Smooth muscle cell (in vitro differentiated cells): ENCODE data around the gene NWD2. TPM values are rescaled to one million over a fixed set of nuclear protein-coding genes. Genes with fewer than 3 reads are reported as not detected.

Source experiments
- DNase-seq: peaks from one replicate; lab custom pipeline; 2025; ENCODE audit not compliant: unreplicated experiment; lab: John Stamatoyannopoulos, UW
- H2AFZ ChIP-seq: fragments of 200-600 bp; sonication (generic); 2 replicates; pipeline ENCODE4 v1.6.0; 2016; ENCODE audit warnings: antibody characterized with exemption, low read depth, mild to moderate bottlenecking
- H3F3A ChIP-seq: fragments of 200-600 bp; sonication (generic); 2 replicates; pipeline ENCODE4 v1.6.0; 2017; ENCODE audit warnings: antibody characterized with exemption, low read depth
- H3K27ac ChIP-seq: fragments of 200-600 bp; sonication (generic); 2 replicates; pipeline ENCODE4 v1.5.1; 2016; ENCODE audit warnings: low read depth, mild to moderate bottlenecking
- H3K27me3 ChIP-seq: fragments of 200-600 bp; sonication (generic); 2 replicates; pipeline ENCODE4 v1.6.1; 2016; ENCODE audit warnings: low read depth, mild to moderate bottlenecking
- H3K36me3 ChIP-seq: fragments of 200-600 bp; sonication (generic); 2 replicates; pipeline ENCODE4 v1.5.1; 2016; ENCODE audit warnings: low read depth
- H3K4me1 ChIP-seq: fragments of 200-600 bp; sonication (generic); 2 replicates; pipeline ENCODE4 v1.5.1; 2016; ENCODE audit warnings: low read depth
- H3K4me2 ChIP-seq: fragments of 200-600 bp; sonication (generic); 2 replicates; pipeline ENCODE4 v1.6.0; 2016; ENCODE audit warnings: mild to moderate bottlenecking
- H3K4me3 ChIP-seq: fragments of 200-600 bp; sonication (generic); 2 replicates; pipeline ENCODE4 v1.5.1; 2016; ENCODE audit warnings: mild to moderate bottlenecking
- H3K79me2 ChIP-seq: fragments of 200-600 bp; sonication (generic); 2 replicates; pipeline ENCODE4 v1.6.0; 2016; ENCODE audit warnings: low read depth, mild to moderate bottlenecking
- H3K9ac ChIP-seq: fragments of 200-600 bp; sonication (generic); 2 replicates; pipeline ENCODE4 v1.6.0; 2016; ENCODE audit warnings: low read depth
- H3K9me3 ChIP-seq: fragments of 200-600 bp; sonication (generic); replicated peaks from 2 replicates; pipeline ENCODE4 v1.5.1; 2016; ENCODE audit warnings: low read depth
- H4K20me1 ChIP-seq: fragments of 200-600 bp; sonication (generic); 2 replicates; pipeline ENCODE4 v1.6.0; 2016; ENCODE audit warnings: low read depth
- WGBS: methylation state at CpG from one replicate; pipeline ENCODE4 v1.1.7; 2016; ENCODE audit warnings: low lambda C conversion rate; 5-methylcytosine and 5-hydroxymethylcytosine counted together
- polyA plus RNA-seq: library from polyadenylated mRNA; unstranded; fragments of >200 nt; fragmentation: Nextera tagmentation; extraction: Ambion mirVana; gene quantifications from 2 replicates; pipeline ENCODE4 v1.2.1, GENCODE V29; 2016
- total RNA-seq: library from RNA; depleted of rRNA; stranded (reverse); fragments of >200 nt; gene quantifications from 2 replicates; pipeline ENCODE4 v1.2.3, GENCODE V29; 2014
- TF ChIP-seq, protein P1 (sequence below): fragments of 200-600 bp; sonication (generic); IDR thresholded peaks from 2 replicates; pipeline ENCODE4 v1.5.1; 2017; ENCODE audit warnings: borderline replicate concordance, mild to moderate bottlenecking, antibody characterized with exemption; ENCODE audit not compliant: insufficient read depth, poor library complexity, severe bottlenecking

The NWD2 gene
- total and polyA plus RNA-seq, 2 experiments from 2014 or later, result not detected

DNA sequence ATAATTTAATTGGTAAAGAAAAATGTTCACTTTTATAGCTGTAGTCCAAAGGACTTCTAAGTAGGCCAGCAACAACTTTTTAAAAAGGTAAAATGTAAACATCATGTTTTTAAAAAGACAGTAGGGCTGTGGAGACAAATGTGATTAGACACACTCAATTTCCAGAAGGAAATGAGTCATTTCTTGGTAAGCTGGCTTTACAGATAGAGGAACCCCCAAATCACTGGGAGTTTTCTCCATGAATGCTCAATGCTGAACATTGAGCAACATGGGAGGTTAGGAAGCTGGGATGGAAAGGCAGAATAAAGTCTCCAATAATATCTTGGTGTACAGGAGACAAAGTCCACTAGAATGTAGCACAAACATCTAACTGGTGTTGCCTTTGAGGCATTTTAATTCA is 121.3 kb downstream of the NWD2 start:
- TF ChIP-seq, protein P1, sequence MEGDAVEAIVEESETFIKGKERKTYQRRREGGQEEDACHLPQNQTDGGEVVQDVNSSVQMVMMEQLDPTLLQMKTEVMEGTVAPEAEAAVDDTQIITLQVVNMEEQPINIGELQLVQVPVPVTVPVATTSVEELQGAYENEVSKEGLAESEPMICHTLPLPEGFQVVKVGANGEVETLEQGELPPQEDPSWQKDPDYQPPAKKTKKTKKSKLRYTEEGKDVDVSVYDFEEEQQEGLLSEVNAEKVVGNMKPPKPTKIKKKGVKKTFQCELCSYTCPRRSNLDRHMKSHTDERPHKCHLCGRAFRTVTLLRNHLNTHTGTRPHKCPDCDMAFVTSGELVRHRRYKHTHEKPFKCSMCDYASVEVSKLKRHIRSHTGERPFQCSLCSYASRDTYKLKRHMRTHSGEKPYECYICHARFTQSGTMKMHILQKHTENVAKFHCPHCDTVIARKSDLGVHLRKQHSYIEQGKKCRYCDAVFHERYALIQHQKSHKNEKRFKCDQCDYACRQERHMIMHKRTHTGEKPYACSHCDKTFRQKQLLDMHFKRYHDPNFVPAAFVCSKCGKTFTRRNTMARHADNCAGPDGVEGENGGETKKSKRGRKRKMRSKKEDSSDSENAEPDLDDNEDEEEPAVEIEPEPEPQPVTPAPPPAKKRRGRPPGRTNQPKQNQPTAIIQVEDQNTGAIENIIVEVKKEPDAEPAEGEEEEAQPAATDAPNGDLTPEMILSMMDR, result no peak

DNA sequence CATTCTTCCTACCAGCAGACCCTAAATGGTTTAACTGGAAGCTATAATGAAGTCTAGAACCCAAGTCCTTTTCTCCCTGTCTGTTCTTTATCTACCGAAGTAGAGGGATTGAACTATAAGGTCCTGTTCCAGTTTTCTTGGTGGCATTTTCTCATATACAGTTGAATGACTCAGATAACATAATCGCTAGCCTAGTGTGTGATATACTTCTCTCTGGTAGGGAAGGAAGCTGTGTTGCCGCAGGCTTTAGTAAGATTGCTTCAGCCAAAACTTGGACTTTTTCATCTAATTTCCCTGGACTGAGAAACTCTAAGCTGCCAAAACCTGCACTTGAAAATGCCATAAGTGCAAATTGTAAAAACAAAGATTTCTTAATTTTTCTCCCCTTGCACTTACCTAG is 123.4 kb downstream of the NWD2 start:
- TF ChIP-seq, protein P1, result no peak
- Histone ChIP-seq H3K4me2 (peak overlapping the region; percentile 73), H3K27me3 (no peaks in the 10 kb centered on the region)

More for the DNA sequence above, 121.3 kb downstream of the NWD2 start:
- H3K4me2 ChIP-seq, result peak overlapping the region; percentile 73
- peak overlapping the region; percentile 70 for H3K27ac ChIP-seq
- no peaks in the 10 kb centered on the region for H3K27me3 ChIP-seq
- no peak overlapping the region for H3K9ac ChIP-seq
- H3K4me3 ChIP-seq, result no peak overlapping the region
- H3K4me1 ChIP-seq, result peaks cover 6% of the 10 kb centered on the region
- H4K20me1 ChIP-seq, result no peaks in the 10 kb centered on the region
- no peak for DNase-seq
- H2AFZ ChIP-seq, result no peak overlapping the region
- H3K9me3 ChIP-seq, result no peaks in the 10 kb centered on the region
- no peaks in the 10 kb centered on the region for H3K79me2 ChIP-seq
- H3F3A ChIP-seq, result peaks cover 18% of the 10 kb centered on the region
- H3K36me3 ChIP-seq, result no peaks in the 10 kb centered on the region

DNA sequence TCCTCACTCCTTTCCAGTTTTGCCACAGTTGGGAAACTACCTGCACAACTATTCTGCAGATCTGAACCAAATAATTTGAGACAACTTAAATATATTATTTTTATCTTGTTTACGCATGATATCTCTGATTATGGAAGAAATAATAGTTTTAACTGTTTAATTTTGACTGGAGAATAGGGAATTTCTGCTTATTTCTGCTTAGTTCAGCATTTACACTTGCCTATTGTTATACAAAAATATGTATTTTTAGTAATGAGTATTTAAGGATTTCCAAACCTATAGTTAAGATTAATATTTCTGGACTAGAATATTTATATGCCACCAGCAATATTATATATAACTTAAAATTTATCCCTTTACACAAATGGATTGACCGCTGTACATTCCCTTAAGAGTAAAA is 125.5 kb downstream of the NWD2 start:
- 98% methylated on average over 2 of the region's 2 CpGs for WGBS

More for the DNA sequence above, 123.4 kb downstream of the NWD2 start:
- no peaks in the 10 kb centered on the region for H3K36me3 ChIP-seq
- no peak overlapping the region for H3K9ac ChIP-seq
- H3K4me1 ChIP-seq, result peaks cover 6% of the 10 kb centered on the region
- no peaks in the 10 kb centered on the region for H3K9me3 ChIP-seq
- no peak overlapping the region for H2AFZ ChIP-seq
- peak overlapping the region; percentile 36 for H3K27ac ChIP-seq
- no peaks in the 10 kb centered on the region for H4K20me1 ChIP-seq
- no peak for DNase-seq
- peaks cover 18% of the 10 kb centered on the region for H3F3A ChIP-seq
- no peak overlapping the region for H3K4me3 ChIP-seq
- WGBS, result 14% methylated on average over 3 of the region's 3 CpGs
- no peaks in the 10 kb centered on the region for H3K79me2 ChIP-seq

More for the DNA sequence above, 125.5 kb downstream of the NWD2 start:
- H3K27me3 ChIP-seq, result peaks cover 6% of the 10 kb centered on the region
- no peaks in the 10 kb centered on the region for H3K79me2 ChIP-seq
- no peaks in the 10 kb centered on the region for H3K36me3 ChIP-seq
- no peak overlapping the region for H3K27ac ChIP-seq
- TF ChIP-seq, protein P1, result no peak
- no peaks in the 10 kb centered on the region for H3K9me3 ChIP-seq
- peaks cover 6% of the 10 kb centered on the region for H3K4me1 ChIP-seq
- no peak overlapping the region for H3K4me3 ChIP-seq
- no peaks in the 10 kb centered on the region for H4K20me1 ChIP-seq
- no peak overlapping the region for H2AFZ ChIP-seq
- DNase-seq, result no peak
- no peak overlapping the region for H3K4me2 ChIP-seq
- H3F3A ChIP-seq, result peaks cover 18% of the 10 kb centered on the region
- no peak overlapping the region for H3K9ac ChIP-seq
